Urothelium cell line (cell line): ENCODE data around the gene ZNF521.

Experiments
- DNase-seq: peaks from one replicate; pipeline ENCODE4 v3.0.0; 2011; ENCODE audit warnings: low spot score, mixed read lengths
- FAIRE-seq: peaks from 2 replicates; lab custom pipeline; 2011; peaks lifted over from hg19 to GRCh38; lab: Jason Lieb, UNC

ZNF521 gene

DNA sequence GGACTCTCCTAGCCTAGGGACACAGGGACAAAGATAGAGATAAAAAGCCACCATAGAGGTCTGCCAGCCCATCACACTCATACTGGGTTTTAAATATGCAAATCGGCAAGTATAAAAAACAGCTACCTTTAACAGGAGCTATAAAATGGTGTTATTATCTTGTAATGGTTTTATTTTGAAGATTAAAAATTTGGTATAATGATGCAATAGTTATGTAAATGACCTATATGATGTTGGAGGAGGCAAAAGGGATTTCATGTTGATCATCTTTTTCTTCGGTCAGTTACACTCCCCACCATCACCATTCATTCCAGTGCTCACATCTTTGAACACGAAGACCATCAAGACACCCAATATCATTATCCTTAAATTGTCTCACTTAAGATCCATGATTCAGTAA, 11.2 kb downstream of the ZNF521 start:
- FAIRE-seq (no peak), DNase-seq (no peak)

DNA sequence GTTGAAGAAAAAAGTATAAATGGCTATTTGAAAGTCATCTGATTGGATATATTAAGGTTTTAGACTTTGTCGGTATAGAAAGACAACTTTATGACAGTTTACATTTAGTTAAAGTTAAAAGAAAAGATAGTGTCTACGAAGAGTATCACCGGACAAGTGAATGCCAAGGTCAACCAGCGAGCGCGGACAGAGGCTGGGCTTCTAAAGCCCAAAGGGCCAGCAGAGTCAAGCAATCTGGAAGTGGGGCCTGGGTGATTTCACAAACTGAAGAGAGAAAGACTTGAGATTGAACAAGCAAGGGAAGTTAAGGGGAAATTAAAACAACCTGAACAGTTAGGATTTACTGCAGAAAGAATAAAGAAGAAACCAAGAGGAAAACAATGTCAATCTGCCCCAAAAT, 16.3 kb downstream of the ZNF521 start:
- FAIRE-seq (no peak), DNase-seq (no peak)

DNA sequence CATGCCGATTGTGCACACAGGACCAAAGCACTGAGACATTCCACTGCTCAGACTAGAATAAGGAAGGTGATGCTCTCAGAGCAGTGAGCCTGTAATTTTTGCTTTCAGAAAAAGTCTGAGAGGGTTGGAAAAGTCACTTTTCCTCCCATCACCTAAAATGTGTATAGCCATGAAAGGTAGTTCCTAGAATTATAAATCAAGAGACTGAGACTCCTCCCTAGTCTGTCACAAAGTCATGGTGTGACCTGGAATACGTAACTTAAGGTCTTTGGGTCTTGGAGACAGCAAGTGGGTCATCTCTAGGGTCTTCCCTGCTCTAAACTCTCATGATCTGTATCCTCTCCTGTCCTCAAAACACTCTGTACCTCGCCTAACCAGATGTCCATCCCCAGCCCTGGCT, 16.9 kb downstream of the ZNF521 start:
- DNase-seq, result no peak
- FAIRE-seq, result no peak

DNA sequence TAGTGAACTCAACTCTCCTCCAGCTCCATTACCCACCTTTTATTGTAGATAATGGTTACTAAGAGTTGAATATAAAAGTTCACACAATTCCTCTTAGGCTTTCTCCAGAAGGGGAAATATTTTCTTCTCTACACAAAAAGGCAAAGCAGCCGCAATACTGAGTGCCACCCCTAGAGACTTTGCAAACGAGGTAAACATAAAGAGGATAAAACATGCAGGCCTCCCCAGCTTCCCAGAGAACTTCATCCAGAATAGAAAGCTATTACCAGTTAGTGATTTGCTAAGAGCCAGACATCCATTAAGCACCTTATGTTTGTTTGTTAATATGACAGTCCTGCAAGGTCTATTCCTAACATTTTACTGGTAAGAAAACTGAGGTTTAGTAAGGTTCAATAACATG, 17.4 kb downstream of the ZNF521 start:
- FAIRE-seq, result no peak
- no peak for DNase-seq

DNA sequence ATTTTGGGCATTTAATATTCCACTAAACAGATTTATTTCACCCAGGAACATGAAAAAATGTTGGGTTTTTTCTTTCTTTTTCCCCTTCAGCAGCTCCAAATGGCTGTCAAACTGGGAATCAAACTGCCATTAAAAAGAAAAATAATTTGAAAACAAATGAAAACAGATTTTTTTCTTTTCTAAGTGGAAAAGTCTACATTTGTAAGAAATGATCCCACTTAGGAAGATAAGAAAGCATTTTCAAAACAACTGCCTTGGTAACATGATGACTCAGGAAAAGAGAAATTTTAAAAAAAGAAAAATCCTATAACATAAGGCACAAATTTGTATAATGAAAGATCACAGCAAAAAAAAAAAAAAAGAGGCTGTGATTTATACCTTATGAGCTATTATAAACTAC, 20.0 kb downstream of the ZNF521 start:
- DNase-seq (no peak), FAIRE-seq (no peak)

DNA sequence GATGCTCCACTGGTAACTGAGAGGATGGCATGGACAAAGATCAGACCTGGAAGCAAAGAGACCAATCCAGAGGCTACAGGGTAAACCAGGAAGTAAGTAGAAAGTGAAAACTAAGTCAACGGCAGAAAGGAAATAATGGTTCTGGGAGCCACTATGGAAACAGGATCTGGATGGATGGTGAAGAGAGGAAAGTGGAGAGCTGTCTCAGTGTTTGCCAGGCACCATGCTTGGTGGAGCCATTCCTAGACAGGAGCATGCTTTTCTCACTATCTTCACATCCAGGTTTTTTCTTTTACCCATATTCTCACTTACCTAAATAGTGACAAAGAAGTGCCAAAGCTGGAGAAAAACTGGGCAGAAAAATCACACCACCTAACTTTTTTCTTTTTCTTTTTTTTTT, 22.2 kb downstream of the ZNF521 start:
- DNase-seq, result no peak
- FAIRE-seq, result no peak

DNA sequence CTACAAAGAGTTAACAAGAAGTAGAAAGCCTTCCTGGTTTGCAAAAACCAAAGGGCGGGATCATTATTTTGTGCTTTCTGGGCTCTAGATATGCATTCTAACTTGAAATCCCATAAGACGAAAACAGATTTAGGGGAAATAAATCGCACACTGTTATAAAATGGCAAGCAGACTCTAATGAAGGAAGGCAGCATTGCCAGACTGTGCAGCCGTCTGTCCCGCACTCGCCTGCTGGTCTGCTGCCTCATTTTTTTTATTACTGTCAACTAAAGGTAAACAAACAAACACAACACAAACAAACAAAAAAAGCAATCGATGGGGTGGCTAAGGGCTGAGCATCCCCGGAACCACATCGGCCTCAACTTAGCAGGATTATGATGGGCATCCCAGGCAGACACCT, 24.4 kb downstream of the ZNF521 start:
- FAIRE-seq (no peak), DNase-seq (peak; percentile 2)

DNA sequence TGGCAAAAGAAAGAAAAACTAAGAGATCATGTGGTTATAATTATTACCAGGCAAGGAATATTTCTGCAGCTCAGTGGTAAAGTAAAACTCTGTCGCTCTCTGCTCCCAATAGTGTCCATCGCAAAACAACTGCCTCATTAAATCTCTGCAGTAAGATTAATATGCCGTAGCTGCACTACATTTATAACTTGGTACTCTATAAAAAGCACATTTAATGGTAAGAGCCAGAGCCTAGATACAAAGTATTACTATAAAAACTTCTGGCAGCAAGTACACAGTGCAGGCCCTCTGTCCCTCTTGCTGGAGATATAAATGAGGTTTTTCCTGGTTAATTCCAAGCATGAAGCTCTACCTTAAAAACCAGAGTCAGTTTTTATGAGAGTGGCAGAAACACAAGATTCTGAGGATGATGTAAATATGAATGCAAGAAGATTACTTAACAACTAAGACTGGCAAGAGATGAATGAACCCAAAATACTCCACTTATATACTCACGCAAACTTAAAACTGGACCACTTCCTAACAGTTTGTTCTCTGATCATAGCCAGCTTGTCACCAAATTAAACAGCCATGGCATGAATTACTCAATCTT, 25.5 kb downstream of the ZNF521 start:
- DNase-seq, result no peak
- no peak for FAIRE-seq

DNA sequence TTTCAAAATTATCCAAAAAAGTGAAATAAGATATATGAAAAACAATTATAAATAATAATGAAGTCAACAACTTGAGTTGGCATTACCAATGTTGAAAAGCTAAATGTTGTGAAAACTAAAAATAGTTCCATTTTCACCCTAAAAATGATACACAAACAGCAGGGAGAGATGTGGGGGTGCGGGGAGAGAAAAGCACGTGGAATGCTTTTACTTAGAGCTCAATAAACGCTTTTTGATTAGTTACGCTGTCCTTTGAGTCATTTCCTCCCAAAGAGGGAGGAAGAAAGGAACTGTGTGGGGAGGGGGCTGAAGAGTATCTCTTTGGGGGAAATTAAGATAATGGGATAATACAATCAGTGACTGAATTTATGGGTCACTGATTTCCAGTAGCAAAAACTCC, 29.2 kb downstream of the ZNF521 start:
- no peak for DNase-seq
- no peak for FAIRE-seq

DNA sequence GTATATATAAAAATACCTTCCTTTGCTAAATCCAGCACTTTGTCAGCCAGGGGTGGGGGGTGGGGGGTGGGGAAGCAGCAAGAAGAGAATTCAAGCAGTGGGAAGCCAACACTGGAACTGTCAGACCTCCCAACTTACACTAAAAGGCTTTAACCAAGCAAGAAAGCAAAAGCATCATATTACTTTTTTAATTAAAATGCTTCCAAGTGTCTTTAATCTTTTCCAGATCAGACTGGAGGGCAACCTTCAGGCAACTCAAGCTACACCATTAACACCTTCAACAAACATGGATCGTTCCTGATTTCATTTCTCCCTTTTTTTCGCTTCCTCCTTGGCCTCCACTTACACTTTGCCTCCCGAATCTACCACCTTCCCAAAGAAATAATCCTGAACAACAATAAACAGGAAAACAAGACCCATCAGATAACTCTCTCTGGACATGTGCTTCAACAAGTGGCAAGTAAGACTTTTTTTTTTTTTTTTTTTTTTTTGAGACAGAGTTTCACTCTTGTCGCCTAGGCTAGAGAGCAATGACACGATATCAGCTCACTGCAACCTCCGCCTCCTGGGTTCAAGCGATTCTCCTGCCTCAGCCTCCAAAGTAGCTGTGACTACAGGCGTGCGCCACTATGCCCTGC, 35.5 kb downstream of the ZNF521 start:
- FAIRE-seq (no peak), DNase-seq (no peak)

DNA sequence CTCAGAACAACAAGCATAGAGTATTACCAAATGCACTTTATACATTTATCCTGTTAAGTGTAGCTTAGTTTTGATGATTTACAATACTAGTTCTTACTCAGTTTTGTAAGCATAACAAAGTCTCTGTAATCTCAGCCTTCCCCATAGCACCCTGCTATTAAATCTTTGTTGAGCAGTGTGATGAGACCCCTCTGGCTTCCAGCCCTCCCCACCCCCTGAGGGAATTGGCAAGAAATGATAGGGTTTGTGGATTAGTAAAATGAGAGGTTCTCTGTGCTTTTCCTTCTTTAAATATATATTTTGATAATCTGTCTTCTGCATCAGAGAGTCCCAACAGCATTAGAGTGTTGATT, 37.2 kb downstream of the ZNF521 start:
- no peak for FAIRE-seq
- no peak for DNase-seq

DNA sequence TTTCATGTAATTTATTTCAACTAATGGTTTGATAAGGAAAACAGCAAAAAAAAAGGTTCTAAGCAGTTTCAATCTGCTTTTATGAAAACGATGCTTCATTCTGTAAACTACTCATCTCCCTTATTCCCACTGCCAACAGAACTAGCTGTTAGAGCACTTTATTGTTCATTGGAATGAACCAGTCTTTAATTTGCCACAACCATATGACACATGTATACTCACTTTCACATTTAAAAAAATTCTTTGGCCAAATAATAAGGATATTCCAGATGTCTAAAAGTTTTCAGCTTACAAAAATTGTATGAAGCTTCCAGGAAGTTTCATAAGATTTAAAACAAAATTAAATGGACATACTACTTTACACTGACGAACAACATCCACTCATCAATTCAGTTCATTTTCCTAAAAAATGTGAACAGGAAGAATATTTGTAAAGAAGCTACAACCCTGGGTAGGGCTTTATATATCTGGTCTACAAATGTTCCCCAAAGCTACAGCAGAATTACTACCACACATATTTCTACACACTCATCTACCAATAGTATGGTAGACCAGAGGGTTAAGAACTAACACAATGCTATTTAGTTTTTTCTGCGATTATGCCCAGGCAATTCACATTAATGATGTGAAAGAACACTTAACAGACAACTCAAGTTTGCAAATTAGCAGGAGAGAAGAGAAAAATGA, 37.7 kb downstream of the ZNF521 start:
- no peak for FAIRE-seq
- DNase-seq, result no peak

DNA sequence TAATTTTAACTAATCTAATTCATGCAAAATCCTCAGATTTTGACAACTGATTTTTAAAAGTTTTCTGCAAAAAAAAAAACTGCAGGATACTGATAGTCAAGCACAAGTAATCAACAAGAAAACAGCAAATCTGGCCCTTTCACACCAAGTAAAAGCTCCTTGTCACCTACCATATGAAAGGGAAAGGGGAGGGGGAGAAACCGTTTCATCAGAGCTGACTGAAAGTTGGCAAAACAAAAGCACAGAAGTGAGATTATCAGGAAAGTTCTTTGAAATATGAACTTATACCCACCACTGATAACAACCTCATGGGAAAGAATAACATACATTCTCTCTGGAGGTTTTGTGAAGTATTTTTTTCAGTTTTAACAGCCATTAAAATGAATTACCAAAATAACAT, 38.7 kb downstream of the ZNF521 start:
- DNase-seq (no peak), FAIRE-seq (no peak)

DNA sequence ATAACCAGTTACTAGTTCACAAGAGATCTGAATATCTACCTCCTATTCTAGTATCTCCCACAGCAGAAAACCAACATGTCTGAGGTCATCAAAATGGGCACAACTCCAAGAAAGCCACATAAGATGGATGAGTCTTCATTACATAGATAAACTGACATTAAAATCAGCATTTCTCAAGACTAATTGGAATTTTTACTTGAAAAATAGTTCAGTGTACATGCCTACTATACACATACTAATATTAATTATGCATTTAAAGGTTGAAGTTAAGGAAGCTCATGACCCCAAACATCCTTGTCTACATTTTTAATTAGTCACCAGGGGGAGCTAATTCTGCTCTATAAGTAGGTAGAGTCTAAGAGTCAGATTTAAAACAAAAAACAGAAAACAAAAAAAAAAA, 41.9 kb downstream of the ZNF521 start:
- FAIRE-seq, result no peak
- no peak for DNase-seq

DNA sequence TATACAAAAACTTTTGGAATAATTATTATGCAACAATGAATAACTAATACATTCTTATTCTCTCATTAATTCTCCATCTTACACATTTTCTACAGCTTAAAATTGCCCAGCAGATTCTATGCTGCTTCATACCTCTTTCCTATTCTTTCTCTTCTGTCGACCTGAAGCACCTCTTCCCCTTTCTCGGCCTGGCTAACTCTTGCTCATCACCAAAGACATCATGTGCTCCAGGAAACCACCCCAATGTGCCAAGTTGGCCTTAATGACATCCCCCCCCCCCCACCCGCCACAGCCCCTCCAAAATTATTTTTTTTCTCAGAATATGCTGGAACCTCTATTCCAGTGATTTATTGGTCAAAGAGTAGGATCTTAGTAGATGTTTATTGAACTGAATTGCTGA, 43.6 kb downstream of the ZNF521 start:
- FAIRE-seq, result no peak
- DNase-seq, result no peak

DNA sequence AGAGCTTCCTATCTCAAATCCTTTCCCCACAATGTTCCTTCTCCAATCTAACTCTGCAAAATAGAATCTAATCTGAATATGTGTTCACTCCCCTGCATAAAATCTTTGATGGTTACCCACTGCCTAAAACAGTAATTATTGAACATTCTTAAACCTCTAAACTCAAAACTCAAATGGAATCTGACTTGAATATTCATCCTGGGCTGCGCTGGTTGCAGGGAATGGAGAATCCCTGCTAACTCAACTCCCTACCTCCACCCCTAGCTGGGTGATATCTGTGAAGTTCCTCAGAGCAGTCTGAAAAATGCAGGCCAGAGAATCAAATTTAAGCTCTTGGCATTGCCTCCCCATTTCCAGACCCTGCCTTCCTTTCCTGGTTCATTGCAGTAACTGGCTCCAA, 44.8 kb downstream of the ZNF521 start:
- no peak for DNase-seq
- no peak for FAIRE-seq

DNA sequence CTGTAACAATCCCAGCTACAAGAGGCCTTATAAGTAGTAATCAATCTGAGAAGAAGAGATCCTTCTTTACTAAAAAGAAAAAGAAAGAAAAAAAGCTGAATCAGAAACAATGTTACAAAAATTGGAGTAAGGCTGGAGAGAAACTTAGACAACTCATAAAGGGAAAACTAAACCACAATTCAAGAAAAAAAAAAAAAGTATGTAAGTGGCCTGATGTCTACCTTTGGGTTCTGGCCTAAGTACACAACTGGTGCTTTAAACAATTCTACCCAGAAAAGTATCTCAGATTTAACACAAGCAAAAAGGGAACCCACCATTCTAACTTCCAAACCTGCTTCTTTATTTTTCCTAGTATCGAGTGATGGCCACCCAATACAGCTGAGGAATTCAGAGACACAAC, 45.3 kb downstream of the ZNF521 start:
- DNase-seq, result no peak
- FAIRE-seq, result no peak

DNA sequence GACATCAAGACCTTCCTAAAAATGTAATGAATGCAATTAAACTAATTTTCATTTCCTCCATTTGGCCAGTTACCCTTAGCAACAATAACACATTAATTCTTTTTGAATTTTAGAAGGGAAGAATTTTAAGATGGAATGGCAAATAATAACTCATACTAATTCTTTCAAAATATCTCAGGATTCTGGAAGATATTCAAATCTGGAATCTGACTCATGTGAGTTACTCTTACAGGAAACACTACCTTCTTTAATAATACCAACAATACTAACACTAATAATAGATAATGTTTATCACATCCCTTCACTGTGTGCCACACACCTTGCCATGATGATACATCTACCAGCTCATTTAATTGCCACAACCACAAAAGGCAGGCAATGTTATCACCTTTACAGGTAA, 46.4 kb downstream of the ZNF521 start:
- no peak for DNase-seq
- no peak for FAIRE-seq

DNA sequence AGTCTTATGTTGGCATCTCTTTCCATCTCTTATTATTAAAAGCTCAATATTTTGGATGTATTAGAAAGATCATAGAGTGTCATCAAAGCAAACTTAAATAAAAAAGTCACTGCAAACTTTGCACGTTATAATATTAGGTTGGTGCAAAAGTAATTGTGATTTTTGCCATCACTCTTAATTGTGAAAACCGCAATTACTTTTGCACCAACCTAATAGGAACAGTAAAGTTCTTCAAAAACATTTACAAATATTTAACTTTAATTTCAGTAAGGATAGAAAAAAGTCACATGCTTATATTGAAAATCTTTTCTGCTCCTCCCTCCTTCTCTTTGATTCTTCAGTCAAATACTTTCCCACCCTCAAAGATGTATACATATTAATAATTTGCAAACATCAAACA, 51.5 kb downstream of the ZNF521 start:
- FAIRE-seq, result no peak
- DNase-seq, result no peak

DNA sequence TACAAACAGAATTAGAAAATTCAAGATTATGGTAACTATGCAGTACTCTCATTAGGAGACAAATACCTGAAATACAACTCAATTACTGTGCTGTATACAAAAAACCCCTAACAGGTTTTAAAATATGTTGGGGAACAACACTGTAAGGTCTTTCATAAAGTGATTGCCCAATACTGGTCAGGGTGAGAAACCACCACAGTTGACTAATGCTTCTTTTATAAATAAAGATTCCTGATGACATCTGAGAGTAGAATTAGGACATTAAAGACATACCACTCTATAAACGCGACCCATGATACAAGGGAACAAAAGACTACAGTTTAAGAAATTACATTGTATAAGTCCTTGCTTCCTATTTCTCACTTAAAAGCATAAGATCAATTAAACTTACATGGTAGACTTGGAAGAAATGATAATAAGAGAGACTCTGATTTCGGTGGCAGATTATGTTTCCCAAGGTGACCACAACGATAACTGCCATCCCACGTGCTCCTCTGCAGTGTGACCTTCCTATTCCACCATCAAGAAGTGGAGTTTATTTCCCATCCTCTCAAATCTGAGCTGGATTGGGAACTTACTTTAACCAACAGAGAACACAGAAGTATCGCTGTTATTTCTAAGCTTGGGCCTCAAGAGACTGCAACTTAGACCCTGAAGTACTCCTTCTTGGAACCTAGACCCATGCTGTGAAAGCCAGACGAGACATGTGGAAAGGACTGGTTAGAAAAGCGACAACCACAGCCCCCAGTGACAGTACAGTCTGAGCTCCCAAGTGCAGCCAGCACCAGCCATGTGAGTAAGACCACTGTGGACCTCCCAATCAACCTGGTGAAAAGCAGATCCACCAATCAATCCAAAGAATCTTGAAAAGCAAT, 52.3 kb downstream of the ZNF521 start:
- FAIRE-seq, result no peak
- no peak for DNase-seq

DNA sequence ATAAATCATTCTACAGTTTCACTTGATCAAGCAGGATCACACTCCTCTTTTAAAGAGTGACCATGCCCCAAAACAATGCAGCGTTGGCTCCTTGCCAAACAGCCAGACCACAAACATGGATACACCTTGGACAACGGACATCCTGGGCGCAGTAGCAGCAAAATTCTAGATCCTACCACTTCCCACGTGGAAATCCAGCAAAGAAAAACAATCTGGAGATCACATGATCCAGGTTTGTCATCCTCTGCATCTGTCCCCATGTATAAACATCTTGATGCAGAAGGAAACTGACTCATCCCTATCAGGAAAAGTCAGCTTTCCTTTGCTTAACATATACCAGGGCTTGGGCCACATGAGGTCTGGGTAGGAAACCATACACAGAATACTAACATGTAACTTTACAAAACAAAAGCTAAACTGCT, 53.1 kb downstream of the ZNF521 start:
- FAIRE-seq, result no peak

More for the DNA sequence above, 53.1 kb downstream of the ZNF521 start:
- peak; percentile 25 for DNase-seq
